ENCODE data around the gene GSTA2.
A peak's percentile ranks its signal among the peaks of the same experiment; 100 is the strongest.

The GSTA2 gene

DNA sequence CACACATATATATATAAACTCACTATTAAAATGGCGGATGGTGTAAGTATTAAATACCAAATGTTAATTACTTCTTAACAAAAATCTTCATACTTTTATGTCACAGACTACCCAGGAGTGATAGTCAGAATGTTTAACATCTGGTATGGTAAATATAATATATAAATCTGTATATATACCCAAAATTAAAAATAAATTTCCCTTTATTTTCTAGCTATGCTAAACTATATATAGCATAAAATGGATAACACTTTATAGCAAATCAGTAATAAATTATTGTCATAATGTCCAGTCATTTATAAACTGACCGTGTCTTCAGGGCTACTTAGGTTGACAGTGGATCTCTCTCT lies 37.1 kb downstream of the GSTA2 start:
- in situ Hi-C loops (cut with HindIII; ENCODE audit: low pct_ligation_motif_present, low sequenced_read_pairs) = no loop called here
- Histone ChIP-seq H3K27me3 (replicated peaks) (no peaks in the 10 kb centered on the region), H3K36me3 (replicated peaks) (no peaks in the 10 kb centered on the region), H3K4me3 (ENCODE audit: low read depth, low read length) (no peak overlapping the region), H3K27ac (no peak overlapping the region)
- TF ChIP-seq, protein P1, sequence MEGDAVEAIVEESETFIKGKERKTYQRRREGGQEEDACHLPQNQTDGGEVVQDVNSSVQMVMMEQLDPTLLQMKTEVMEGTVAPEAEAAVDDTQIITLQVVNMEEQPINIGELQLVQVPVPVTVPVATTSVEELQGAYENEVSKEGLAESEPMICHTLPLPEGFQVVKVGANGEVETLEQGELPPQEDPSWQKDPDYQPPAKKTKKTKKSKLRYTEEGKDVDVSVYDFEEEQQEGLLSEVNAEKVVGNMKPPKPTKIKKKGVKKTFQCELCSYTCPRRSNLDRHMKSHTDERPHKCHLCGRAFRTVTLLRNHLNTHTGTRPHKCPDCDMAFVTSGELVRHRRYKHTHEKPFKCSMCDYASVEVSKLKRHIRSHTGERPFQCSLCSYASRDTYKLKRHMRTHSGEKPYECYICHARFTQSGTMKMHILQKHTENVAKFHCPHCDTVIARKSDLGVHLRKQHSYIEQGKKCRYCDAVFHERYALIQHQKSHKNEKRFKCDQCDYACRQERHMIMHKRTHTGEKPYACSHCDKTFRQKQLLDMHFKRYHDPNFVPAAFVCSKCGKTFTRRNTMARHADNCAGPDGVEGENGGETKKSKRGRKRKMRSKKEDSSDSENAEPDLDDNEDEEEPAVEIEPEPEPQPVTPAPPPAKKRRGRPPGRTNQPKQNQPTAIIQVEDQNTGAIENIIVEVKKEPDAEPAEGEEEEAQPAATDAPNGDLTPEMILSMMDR (IDR thresholded peaks at IDR 0.05; ENCODE audit: low read depth, low read length, missing control alignments) = no peak
- no peak for DNase-seq

DNA sequence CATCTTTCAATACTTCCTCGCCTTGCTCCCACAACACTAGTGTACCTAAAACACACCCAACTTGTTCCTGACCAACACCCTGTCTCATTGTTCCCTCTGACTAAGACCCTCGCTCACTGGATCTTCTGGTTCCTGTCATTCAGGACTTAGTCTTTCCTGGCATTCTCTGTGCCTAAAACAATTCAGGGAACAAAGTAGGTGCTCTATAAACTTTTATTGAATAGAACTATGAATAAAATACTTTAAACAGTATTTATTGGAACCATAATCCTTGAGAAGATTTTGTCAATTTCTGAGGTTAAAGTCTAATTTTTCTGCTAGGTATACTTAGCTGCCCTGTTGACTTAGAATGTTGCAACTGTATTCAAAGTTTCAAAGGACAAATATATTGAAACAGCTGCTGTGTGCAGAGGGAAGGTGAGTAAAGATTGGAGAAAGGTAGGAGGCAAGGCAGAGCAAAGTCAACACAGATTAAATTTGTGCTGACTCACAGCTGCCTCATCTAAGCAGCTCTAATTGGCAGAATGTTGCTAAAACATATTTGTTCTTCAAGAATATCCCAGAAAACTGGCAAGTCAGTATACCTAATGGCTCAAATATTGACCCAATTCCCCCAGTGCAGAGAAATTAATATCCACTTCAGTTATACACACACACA lies 37.6 kb downstream of the GSTA2 start:
- H3K36me3 ChIP-seq (replicated peaks) = no peaks in the 10 kb centered on the region
- TF ChIP-seq, protein P1 (IDR thresholded peaks at IDR 0.05; ENCODE audit: low read depth, low read length, missing control alignments) = no peak
- H3K27me3 ChIP-seq (replicated peaks) = no peaks in the 10 kb centered on the region
- in situ Hi-C loops (cut with HindIII; ENCODE audit: low pct_ligation_motif_present, low sequenced_read_pairs) = no loop called here
- H3K27ac ChIP-seq = no peak overlapping the region
- no peak overlapping the region for H3K4me3 ChIP-seq (ENCODE audit: low read depth, low read length)
- DNase-seq = no peak

DNA sequence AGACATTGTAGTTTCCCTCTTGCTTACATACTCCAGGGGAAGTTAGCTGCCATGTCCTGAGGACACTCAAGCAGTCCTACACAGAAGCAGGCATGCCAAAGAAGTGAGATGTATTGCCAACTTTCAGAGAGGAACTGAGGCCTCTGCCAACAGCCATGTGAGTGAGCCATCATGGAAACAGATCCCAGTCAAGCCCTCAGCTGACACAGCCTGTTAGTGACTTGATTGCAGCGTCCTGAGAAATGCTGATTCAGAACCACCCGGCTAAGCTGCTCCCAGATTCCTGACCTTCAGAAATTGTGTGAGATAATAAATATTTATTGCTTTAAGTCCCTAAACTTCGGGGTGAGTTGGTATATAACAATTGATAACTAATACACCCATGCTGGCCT lies 38.1 kb downstream of the GSTA2 start:
- Histone ChIP-seq H3K27ac (no peak overlapping the region), H3K36me3 (replicated peaks) (no peaks in the 10 kb centered on the region), H3K4me3 (ENCODE audit: low read depth, low read length) (no peak overlapping the region), H3K27me3 (replicated peaks) (no peaks in the 10 kb centered on the region)
- no peak for DNase-seq
- TF ChIP-seq, protein P1 (IDR thresholded peaks at IDR 0.05; ENCODE audit: low read depth, low read length, missing control alignments) = no peak
- in situ Hi-C loops (cut with HindIII; ENCODE audit: low pct_ligation_motif_present, low sequenced_read_pairs) = no loop called here

DNA sequence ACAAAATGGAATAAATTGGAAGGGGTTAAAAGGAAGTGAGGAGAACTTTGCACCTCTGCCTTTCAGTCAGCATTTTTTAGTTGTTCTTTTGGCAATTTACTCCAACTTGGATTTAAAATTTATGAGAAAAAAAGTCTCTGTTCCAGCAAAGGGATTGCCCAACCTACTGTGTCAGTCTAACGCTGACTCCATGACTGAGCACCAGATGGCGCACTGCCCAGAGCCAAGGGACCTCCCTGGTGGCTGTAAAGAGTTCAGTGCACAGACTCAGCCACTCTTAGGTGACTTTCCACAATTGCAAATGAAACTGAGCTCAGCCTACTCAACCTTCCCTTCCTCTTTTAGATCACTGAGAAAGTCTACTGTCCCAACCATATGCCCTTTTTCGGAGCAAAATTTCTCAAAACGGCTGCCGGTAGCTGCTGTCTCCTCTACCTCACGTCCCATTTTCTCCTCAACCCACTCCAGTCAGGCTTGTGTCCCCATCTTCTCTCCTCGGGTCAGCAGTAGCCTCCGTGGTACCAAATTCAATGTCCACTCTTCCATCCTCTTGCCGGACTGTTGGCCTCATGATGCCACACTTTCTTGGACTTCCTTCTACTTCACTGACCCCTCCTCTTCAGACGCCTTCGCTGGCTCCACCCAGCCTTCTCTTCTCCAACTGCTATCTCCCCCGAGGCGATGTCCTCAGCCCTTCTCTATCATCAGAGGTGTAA lies 38.7 kb downstream of the GSTA2 start:
- DNase-seq = peak; percentile 70
- H3K27ac ChIP-seq = no peak overlapping the region
- TF ChIP-seq, protein P1 (IDR thresholded peaks at IDR 0.05; ENCODE audit: low read depth, low read length, missing control alignments) = peak; percentile 93
- in situ Hi-C loops (cut with HindIII; ENCODE audit: low pct_ligation_motif_present, low sequenced_read_pairs) = no loop called here
- H3K4me3 ChIP-seq (ENCODE audit: low read depth, low read length) = no peak overlapping the region
- no peaks in the 10 kb centered on the region for H3K27me3 ChIP-seq (replicated peaks)
- H3K36me3 ChIP-seq (replicated peaks) = no peaks in the 10 kb centered on the region

DNA sequence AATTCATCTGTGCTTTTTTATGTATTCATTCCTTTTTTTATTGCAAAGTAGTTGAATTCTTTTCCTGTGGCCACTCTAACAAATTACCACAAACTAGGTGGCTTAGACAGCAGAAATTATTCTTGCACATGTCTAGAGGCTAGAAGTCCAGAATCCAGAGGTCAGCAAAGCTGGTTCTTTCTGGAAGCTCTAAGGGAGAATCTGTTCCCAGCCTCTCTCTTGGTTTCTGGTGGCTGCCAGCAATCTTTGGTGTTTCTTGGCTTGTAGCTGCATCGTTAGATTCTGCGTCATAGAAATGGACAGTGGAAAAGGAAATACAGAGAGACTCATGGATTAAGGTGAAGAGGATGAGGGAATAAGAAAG lies 39.3 kb downstream of the GSTA2 start:
- TF ChIP-seq, protein P1 (IDR thresholded peaks at IDR 0.05; ENCODE audit: low read depth, low read length, missing control alignments) = no peak
- Histone ChIP-seq H3K36me3 (replicated peaks) (no peaks in the 10 kb centered on the region), H3K4me3 (ENCODE audit: low read depth, low read length) (no peak overlapping the region), H3K27ac (no peak overlapping the region), H3K27me3 (replicated peaks) (no peaks in the 10 kb centered on the region)
- in situ Hi-C loops (cut with HindIII; ENCODE audit: low pct_ligation_motif_present, low sequenced_read_pairs) = no loop called here
- no peak for DNase-seq

DNA sequence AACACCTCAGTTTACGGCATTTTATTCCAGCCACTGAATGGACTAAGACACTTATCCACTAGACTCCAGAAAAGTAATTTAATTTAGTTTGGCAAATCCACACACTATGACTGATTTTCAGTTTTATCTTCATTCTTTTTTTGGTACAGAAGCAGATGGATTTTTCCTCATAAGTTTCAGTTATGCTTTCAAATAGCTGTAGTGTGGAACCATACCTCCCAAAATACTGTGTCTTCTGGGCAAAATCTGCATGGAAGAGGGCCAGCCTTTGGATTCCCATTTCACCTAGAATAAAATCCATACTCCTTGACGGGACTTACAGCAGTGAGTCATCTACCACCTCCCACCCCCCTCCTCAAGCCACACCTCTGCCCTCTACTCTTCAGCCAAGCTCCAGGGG lies 43.0 kb downstream of the GSTA2 start:
- Histone ChIP-seq H3K4me3 (ENCODE audit: low read depth, low read length) (no peak overlapping the region), H3K27me3 (replicated peaks) (no peaks in the 10 kb centered on the region), H3K27ac (no peak overlapping the region), H3K36me3 (replicated peaks) (no peaks in the 10 kb centered on the region)
- no peak for DNase-seq
- in situ Hi-C loops (cut with HindIII; ENCODE audit: low pct_ligation_motif_present, low sequenced_read_pairs) = no loop called here
- TF ChIP-seq, protein P1 (IDR thresholded peaks at IDR 0.05; ENCODE audit: low read depth, low read length, missing control alignments) = no peak

Data from brain microvascular endothelial cell (primary cell).